MCF 10A (cell line): ENCODE data around the gene KLF11. TPM values are rescaled to one million over a fixed set of nuclear protein-coding genes. Genes with fewer than 3 reads are reported as not detected.
"Not testable (repeated sequence)": the region's sequence is repeated elsewhere in the genome, so short reads cannot be mapped to it uniquely, and the experiment has no call there.

Source experiments
- BruUV-seq: library from RNA; stranded (reverse); fragments of 400-500 nt; replicated peaks from 2 replicates; lab custom pipeline; 2021; lab: Mats Ljungman, UMichigan
- CTCF ChIA-PET: fragments of 300-600 bp; sonication (Branson Sonifier 250); formaldehyde crosslinking; extraction: SDS; loops from one replicate; lab custom pipeline; 2021; ENCODE audit warnings: antibody characterized with exemption, inconsistent platforms; lab: Yijun Ruan, JAX
- POLR2A ChIA-PET: fragments of 300-600, 350-650 bp; sonication (Branson Sonifier 250); formaldehyde crosslinking; extraction: SDS; loops from one replicate; lab custom pipeline; 2020; ENCODE audit warnings: antibody characterized with exemption, inconsistent platforms; lab: Yijun Ruan, JAX
- DNase-seq: peaks from one replicate; pipeline ENCODE4 v3.0.0-alpha.2; 2018; ENCODE audit not compliant: unreplicated experiment
- H3K27ac Mint-ChIP-seq: one replicate; pipeline ENCODE4 v1.8.0; 2022; ENCODE audit warnings: mild to moderate bottlenecking, low read depth, mixed read lengths; ENCODE audit not compliant: unreplicated experiment
- H3K27me3 Mint-ChIP-seq: one replicate; pipeline ENCODE4 v1.8.0; 2022; ENCODE audit warnings: mixed read lengths; ENCODE audit not compliant: insufficient read depth, unreplicated experiment
- H3K36me3 Mint-ChIP-seq: one replicate; pipeline ENCODE4 v1.8.0; 2022; ENCODE audit warnings: mild to moderate bottlenecking, moderate library complexity, mixed read lengths; ENCODE audit not compliant: insufficient read depth, unreplicated experiment
- H3K4me1 Mint-ChIP-seq: one replicate; pipeline ENCODE4 v1.8.0; 2022; ENCODE audit warnings: mixed read lengths; ENCODE audit not compliant: insufficient read depth, unreplicated experiment
- H3K4me3 Mint-ChIP-seq: one replicate; pipeline ENCODE4 v1.8.0; 2022; ENCODE audit warnings: mild to moderate bottlenecking, moderate library complexity, mixed read lengths; ENCODE audit not compliant: unreplicated experiment
- H3K9me3 Mint-ChIP-seq: one replicate; pipeline ENCODE4 v1.8.0; 2022; ENCODE audit warnings: mixed read lengths; ENCODE audit not compliant: unreplicated experiment
- intact Hi-C: fragments of 100-400 bp; cut with micrococcal nuclease; formaldehyde crosslinking; loops from 2 replicates; pipeline ENCODE4 v1.14.1; 2022
- total RNA-seq: library from RNA; stranded (reverse); gene quantifications from 2 replicates; pipeline ENCODE4 v1.2.3, GENCODE V29; 2022
- TF ChIP-seq, protein P1 (sequence below): fragments of 200-600 bp; IDR thresholded peaks from one replicate; pipeline ENCODE4 v1.8.0; 2022; ENCODE audit warnings: antibody characterized with exemption, mild to moderate bottlenecking; ENCODE audit not compliant: unreplicated experiment

Gene KLF11
- total RNA-seq, 1 experiment from 2014 or later: 7.1 TPM

DNA sequence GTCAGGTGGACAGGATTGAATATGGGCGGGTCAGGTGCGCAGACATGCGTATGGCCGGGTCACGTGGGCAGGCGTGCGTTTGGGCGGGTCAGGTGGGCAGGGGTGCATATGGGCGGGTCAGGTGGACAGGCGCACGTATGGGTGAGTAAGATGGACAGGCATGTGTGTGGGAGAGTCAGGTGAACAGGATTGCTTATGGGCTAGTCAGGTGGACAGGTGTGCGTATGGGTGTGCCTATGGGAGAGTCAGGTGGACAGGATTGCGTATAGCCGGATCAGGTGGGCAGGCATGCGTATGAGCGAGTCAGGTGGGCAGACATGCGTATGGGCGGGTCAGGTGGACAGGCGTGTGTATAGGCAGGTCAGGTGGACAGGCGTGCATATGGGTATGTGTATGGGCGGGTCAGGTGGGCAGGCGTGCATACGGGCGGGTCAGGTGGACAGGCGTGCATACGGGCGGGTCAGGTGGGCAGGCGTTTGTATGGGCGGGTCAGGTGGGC lies 30.3 kb upstream of the KLF11 start:
- H3K4me1 Mint-ChIP-seq: no peaks in the 10 kb centered on the region
- no peak overlapping the region for H3K4me3 Mint-ChIP-seq
- H3K27ac Mint-ChIP-seq: no peak overlapping the region
- no TSS peak for BruUV-seq
- no peaks in the 10 kb centered on the region for H3K9me3 Mint-ChIP-seq
- H3K36me3 Mint-ChIP-seq: no peaks in the 10 kb centered on the region
- CTCF ChIA-PET: no interaction called here
- intact Hi-C loops: no loop called here
- POLR2A ChIA-PET: no interaction called here
- TF ChIP-seq, protein P1, sequence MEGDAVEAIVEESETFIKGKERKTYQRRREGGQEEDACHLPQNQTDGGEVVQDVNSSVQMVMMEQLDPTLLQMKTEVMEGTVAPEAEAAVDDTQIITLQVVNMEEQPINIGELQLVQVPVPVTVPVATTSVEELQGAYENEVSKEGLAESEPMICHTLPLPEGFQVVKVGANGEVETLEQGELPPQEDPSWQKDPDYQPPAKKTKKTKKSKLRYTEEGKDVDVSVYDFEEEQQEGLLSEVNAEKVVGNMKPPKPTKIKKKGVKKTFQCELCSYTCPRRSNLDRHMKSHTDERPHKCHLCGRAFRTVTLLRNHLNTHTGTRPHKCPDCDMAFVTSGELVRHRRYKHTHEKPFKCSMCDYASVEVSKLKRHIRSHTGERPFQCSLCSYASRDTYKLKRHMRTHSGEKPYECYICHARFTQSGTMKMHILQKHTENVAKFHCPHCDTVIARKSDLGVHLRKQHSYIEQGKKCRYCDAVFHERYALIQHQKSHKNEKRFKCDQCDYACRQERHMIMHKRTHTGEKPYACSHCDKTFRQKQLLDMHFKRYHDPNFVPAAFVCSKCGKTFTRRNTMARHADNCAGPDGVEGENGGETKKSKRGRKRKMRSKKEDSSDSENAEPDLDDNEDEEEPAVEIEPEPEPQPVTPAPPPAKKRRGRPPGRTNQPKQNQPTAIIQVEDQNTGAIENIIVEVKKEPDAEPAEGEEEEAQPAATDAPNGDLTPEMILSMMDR: no peak
- no peak for DNase-seq
- H3K27me3 Mint-ChIP-seq: no peaks in the 10 kb centered on the region

DNA sequence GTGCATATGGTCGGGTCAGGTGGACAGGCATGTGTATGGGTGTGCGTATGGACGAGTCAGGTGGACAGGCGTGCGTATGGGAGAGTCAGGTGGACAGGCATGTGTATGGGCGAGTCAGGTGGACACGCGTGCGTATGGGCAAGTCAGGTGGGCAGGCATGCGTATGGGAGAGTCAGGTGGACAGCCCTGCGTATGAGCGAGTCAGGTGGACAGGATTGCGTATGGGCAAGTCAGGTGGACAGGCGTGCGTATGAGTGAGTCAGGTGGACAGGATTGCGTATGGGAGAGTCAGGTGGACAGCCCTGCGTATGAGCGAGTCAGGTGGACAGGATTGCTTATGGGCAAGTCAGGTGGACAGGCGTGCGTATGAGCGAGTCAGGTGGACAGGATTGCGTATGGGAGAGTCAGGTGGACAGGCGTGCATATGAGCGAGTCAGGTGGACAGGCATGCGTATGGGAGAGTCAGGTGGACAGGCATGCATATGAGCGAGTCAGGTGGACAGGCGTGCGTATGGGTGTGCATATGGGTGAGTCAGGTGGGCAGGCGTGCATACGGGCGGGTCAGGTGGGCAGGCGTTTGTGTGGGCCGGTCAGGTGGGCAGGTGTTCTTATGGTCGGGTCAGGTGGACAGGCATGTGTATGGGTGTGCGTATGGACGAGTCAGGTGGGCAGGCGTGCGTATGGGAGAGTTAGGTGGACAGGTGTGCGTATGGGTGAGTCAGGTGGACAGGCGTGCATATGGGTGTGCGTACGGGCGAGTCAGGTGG lies 29.5 kb upstream of the KLF11 start:
- H3K9me3 Mint-ChIP-seq, intact Hi-C loops, H3K36me3 Mint-ChIP-seq, POLR2A ChIA-PET, H3K27ac Mint-ChIP-seq, H3K4me3 Mint-ChIP-seq, DNase-seq, CTCF ChIA-PET, H3K4me1 Mint-ChIP-seq, H3K27me3 Mint-ChIP-seq, BruUV-seq: not testable (repeated sequence)

DNA sequence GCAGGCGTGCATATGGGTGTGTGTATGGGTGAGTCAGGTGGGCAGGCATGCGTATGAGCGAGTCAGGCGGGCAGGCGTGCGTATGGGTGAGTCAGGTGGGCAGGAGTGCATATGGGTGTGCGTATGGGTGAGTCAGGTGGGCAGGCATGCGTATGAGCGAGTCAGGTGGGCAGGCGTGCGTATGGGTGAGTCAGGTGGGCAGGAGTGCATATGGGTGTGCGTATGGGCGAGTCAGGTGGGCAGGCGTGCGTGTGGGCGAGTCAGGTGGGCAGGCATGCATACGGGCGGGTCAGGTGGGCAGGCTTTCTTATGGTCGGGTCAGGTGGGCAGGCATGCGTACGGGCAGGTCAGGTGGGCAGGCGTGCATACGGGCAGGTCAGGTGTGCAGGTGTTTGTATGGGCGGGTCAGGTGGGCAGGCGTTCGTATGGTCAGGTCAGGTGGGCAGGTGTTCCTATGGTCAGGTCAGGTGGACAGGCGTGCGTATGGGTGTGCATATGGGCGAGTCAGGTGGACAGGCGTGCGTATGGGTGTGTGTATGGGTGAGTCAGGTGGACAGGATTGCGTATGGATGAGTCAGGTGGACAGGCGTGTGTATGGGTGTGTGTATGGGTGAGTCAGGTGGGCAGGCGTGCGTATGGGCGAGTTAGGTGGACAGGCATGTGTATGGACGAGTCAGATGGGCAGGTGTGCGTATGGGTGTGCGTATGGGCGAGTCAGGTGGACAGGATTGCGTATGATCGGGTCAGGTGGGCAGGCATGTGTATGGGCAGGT lies 28.7 kb upstream of the KLF11 start:
- no TSS peak for BruUV-seq
- Mint-ChIP-seq H3K9me3 (no peaks in the 10 kb centered on the region), H3K36me3 (no peaks in the 10 kb centered on the region), H3K4me1 (peaks cover 10% of the 10 kb centered on the region), H3K27ac (no peak overlapping the region), H3K4me3 (no peak overlapping the region), H3K27me3 (no peaks in the 10 kb centered on the region)
- CTCF ChIA-PET: no interaction called here
- TF ChIP-seq, protein P1: no peak
- DNase-seq: peak; percentile 60
- intact Hi-C loops: no loop called here
- POLR2A ChIA-PET: no interaction called here

DNA sequence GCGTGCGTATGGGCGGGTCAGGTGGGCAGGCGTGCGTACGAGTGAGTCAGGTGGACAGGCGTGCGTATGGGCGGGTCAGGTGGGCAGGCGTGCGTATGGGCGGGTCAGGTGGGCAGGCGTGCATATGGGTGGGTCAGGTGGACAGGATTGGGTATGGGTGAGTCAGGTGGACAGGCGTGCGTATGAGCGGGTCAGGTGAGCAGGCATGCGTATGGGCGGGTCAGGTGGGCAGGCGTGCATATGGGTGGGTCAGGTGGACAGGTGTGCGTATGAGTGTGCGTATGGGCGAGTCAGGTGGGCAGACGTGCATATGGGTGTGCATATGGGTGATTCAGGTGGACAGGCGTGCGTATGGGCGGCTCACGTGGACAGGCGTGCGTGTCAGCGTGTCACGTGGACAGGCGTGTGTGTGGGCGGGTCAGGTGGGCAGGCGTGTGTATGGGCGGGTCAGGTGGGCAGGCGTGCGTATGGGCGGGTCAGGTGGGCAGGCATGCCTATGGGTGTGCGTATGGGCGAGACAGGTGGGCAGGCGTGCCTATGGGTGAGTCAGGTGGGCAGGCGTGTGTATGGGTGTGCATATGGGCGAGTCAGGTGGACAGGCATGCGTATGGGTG lies 27.9 kb upstream of the KLF11 start:
- DNase-seq, H3K27me3 Mint-ChIP-seq, H3K9me3 Mint-ChIP-seq, H3K27ac Mint-ChIP-seq, intact Hi-C loops, POLR2A ChIA-PET, H3K4me1 Mint-ChIP-seq, H3K36me3 Mint-ChIP-seq, BruUV-seq, CTCF ChIA-PET, H3K4me3 Mint-ChIP-seq: not testable (repeated sequence)
